SK-N-SH treated with all-trans-retinoic acid at 6 μM for 48 hours (cell line): ENCODE data around the gene PCDHAC2.

Source experiments
- SNAI2 ChIP-seq: fragments of 250-450 bp; sonication (Bioruptor Pico); IDR thresholded peaks from 2 replicates; pipeline ENCODE4 v1.5.0; 2020; ENCODE audit warnings: mild to moderate bottlenecking, moderate library complexity
- ZC3H10 ChIP-seq: fragments of 250-450 bp; sonication (Bioruptor Pico); IDR thresholded peaks from 2 replicates; pipeline ENCODE4 v1.5.1; 2021; ENCODE audit warnings: mild to moderate bottlenecking, moderate library complexity
- ZFP3 ChIP-seq: fragments of 250-450 bp; sonication (Bioruptor Pico); IDR thresholded peaks from 2 replicates; pipeline ENCODE4 v1.5.0; 2020; ENCODE audit warnings: mild to moderate bottlenecking, moderate library complexity
- ZFP30 ChIP-seq: fragments of 450-650 bp; formaldehyde crosslinking; IDR thresholded peaks from 2 replicates; pipeline ENCODE4 v1.5.0; 2022; ENCODE audit warnings: mild to moderate bottlenecking, moderate library complexity
- ZNF565 ChIP-seq: fragments of 450-650 bp; formaldehyde crosslinking; conservative IDR thresholded peaks from 2 replicates; pipeline ENCODE4 v1.5.0; 2020; ENCODE audit warnings: low read depth, mild to moderate bottlenecking, moderate library complexity
- TF ChIP-seq, protein P1 (sequence below): fragments of 250-450 bp; sonication (Bioruptor Pico); IDR thresholded peaks from 2 replicates; pipeline ENCODE4 v1.8.0; 2020; ENCODE audit warnings: mild to moderate bottlenecking, moderate library complexity, borderline replicate concordance
- TF ChIP-seq, protein P2 (sequence below): fragments of 250-450 bp; sonication (Bioruptor Pico); IDR thresholded peaks from 2 replicates; pipeline ENCODE4 v1.5.0; 2020; ENCODE audit warnings: mild to moderate bottlenecking, moderate library complexity
- TF ChIP-seq, protein P3 (sequence below): fragments of 250-450 bp; sonication (Bioruptor Pico); IDR thresholded peaks from 2 replicates; pipeline ENCODE4 v1.5.1; 2020; ENCODE audit warnings: low read depth, mild to moderate bottlenecking, moderate library complexity

DNA sequence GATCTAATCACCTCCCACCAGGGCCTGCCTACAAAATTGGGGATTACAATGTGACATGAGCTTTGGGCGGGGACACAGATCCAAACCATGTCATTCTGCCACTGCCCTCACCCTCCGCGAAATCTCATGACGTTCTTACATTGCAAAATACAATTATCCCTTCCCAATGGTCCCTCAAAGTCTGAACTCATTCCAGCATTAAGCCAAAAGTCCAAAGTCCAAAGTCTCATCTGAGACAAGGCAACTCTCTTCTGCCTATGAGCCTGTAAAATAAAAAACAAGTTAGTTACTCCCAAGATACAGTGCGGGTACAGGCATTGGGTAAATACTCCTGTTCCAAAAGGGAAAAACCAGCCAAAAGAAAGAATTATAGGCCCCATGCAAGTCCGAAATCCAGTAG lies 14.6 kb upstream of the PCDHAC2 start:
- TF ChIP-seq, protein P1, sequence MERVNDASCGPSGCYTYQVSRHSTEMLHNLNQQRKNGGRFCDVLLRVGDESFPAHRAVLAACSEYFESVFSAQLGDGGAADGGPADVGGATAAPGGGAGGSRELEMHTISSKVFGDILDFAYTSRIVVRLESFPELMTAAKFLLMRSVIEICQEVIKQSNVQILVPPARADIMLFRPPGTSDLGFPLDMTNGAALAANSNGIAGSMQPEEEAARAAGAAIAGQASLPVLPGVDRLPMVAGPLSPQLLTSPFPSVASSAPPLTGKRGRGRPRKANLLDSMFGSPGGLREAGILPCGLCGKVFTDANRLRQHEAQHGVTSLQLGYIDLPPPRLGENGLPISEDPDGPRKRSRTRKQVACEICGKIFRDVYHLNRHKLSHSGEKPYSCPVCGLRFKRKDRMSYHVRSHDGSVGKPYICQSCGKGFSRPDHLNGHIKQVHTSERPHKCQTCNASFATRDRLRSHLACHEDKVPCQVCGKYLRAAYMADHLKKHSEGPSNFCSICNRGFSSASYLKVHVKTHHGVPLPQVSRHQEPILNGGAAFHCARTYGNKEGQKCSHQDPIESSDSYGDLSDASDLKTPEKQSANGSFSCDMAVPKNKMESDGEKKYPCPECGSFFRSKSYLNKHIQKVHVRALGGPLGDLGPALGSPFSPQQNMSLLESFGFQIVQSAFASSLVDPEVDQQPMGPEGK = no peak
- TF ChIP-seq ZFP3 (CRISPR knock-in tag) (no peak), ZFP30 (no peak), SNAI2 (CRISPR knock-in tag) (no peak), ZC3H10 (CRISPR knock-in tag) (no peak), ZNF565 (CRISPR knock-in tag) (no peak)
- TF ChIP-seq, protein P2, sequence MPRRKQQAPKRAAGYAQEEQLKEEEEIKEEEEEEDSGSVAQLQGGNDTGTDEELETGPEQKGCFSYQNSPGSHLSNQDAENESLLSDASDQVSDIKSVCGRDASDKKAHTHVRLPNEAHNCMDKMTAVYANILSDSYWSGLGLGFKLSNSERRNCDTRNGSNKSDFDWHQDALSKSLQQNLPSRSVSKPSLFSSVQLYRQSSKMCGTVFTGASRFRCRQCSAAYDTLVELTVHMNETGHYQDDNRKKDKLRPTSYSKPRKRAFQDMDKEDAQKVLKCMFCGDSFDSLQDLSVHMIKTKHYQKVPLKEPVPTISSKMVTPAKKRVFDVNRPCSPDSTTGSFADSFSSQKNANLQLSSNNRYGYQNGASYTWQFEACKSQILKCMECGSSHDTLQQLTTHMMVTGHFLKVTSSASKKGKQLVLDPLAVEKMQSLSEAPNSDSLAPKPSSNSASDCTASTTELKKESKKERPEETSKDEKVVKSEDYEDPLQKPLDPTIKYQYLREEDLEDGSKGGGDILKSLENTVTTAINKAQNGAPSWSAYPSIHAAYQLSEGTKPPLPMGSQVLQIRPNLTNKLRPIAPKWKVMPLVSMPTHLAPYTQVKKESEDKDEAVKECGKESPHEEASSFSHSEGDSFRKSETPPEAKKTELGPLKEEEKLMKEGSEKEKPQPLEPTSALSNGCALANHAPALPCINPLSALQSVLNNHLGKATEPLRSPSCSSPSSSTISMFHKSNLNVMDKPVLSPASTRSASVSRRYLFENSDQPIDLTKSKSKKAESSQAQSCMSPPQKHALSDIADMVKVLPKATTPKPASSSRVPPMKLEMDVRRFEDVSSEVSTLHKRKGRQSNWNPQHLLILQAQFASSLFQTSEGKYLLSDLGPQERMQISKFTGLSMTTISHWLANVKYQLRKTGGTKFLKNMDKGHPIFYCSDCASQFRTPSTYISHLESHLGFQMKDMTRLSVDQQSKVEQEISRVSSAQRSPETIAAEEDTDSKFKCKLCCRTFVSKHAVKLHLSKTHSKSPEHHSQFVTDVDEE (CRISPR knock-in tag) = no peak
- TF ChIP-seq, protein P3, sequence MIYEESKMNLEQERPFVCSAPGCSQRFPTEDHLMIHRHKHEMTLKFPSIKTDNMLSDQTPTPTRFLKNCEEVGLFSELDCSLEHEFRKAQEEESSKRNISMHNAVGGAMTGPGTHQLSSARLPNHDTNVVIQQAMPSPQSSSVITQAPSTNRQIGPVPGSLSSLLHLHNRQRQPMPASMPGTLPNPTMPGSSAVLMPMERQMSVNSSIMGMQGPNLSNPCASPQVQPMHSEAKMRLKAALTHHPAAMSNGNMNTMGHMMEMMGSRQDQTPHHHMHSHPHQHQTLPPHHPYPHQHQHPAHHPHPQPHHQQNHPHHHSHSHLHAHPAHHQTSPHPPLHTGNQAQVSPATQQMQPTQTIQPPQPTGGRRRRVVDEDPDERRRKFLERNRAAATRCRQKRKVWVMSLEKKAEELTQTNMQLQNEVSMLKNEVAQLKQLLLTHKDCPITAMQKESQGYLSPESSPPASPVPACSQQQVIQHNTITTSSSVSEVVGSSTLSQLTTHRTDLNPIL = no peak
